GM21528 (cell line): ENCODE measurements around the gene GET4.
"Not testable (repeated sequence)": the region's sequence is repeated elsewhere in the genome, so short reads cannot be mapped to it uniquely, and the experiment has no call there.

Experiments used
- ATAC-seq: cut with Tn5 transposase; IDR thresholded peaks from one replicate; pipeline ENCODE4 v1.9.1; 2021; ENCODE audit warnings: mild to moderate bottlenecking, moderate library complexity; ENCODE audit not compliant: unreplicated experiment, low FRiP score

GET4 gene

DNA sequence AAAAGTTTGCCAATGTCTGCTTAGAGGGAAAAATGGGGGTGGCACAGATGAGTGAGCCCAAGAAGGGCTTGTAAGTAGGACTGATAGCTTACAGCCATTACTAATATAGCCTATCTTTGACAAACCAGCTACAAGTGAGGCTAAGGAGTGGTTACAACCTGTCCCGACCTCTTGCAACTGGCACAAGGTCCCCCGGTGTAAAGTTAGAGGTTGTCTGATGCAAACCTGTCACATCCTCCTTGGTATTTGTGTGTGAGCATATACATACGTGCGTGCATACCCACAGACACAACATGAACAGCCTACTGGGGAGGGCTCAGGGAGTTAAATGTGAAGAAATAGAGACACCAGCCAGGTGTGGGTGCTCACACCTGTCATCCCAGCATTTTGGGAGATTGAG lies 63.5 kb downstream of the GET4 start:
- no peak for ATAC-seq

GRCh38 chr7:940599-941408 lies 64.5 kb downstream of the GET4 start:
- no peak for ATAC-seq

DNA sequence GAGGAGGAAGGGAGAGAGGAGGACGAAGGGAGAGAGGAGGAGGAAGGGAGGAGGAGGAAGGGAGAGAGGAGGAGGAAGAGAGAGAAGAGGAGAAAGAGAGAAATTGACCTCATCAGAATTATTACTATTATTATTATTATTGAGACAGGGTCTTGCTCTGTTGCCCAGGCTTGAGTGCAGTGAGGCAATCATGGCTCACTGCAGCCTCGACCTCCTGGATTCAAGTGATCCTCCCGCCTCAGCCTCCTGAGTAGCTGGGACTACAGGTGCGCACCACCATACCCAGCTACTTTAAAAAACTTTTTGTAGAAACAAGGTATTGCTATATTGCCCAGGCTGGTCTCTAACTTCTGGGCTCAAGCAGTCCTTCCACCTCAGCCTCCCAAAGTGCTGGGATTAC lies 67.4 kb downstream of the GET4 start:
- ATAC-seq: not testable (repeated sequence)

DNA sequence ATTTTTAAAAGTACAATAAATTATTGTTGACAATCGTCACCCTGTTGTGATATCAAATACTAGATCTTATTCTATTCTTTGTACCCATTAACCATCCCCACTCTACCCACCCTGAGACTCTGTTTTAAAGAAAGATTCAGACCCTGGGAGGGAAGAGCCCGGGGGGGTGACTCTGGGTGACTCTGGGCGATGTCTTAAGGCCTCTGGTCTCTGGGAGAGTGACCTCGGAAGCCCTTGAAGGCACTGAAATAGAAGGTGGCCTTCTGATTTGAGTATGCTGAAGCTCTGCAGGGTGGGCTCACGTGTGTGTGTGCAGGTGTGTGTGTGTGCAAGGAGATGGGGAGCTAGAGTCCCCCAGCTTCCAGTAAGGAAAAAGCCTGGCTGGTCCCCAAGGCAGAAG lies 68.4 kb downstream of the GET4 start:
- no peak for ATAC-seq

DNA sequence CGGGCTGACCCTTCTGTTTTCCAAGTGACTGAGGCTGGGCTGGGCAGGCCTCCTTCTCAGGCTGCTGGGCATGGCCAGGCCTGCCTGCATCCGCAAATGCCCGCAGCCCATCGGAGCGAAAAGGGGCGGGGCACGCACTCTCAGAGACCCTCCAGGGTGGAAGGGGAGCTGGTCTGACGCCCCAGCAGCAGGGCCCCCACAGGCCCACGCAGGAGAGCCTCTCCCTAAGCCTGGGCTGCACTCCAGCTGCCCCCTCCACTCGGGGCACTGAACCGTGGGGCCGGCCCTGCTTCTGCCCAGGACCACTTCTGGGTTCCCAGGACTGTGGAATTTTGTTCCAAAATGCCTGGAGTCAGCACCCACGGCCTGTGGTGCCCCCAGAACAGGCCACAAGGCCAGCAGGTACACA lies 68.8 kb downstream of the GET4 start:
- no peak for ATAC-seq

DNA sequence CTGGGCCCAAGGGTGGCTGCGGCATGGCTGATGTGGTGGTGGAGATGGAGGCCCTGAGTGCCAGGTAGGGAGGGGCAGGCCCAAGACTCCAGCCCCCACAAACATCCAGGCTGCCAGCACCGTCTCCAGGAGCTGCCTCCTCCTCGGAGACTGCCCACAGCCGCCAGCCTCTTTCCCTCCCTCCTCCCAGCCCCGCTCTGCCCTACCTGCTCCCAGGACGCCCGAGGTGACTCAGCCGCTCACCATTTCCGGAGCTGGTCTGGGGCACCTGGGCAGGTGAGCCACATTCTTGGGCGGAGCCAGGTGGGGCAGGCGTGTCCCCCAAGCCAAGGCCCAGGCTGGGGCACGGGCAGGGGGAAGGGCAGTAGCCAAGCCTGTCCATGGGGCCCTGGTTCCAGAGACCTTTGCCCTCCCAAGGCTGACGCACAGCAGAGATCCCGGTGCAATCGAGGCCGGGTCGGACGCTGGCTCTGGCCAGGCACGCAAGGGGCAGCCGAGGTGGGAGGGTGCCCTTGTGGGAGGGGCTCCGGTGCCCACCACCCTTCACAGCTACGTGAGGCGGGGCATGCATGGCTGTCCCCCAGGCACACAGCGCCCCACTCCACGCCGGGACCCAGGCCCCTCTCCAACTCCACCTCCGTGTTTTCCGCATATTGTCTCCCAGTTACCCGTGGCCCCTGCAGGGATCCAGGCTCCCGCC lies 69.4 kb downstream of the GET4 start:
- ATAC-seq: no peak
